Endometrium (tissue), 2 donors: Measurements from ENCODE around the gene SPTBN1.

ENCODE experiments used
- FAIRE-seq: peaks from 2 replicates; lab custom pipeline; 2012; peaks lifted over from hg19 to GRCh38; lab: Jason Lieb, UNC
- donor health status: control.
- donor health status: control.

The SPTBN1 gene

GRCh38 chr2:54434711-54435110, 21.4 kb upstream of the SPTBN1 start:
- FAIRE-seq = no peak

- no peak for FAIRE-seq
Measured at GRCh38 chr2:54435325-54436226, 20.6 kb upstream of the SPTBN1 start.

GRCh38 chr2:54437588-54437987, 18.5 kb upstream of the SPTBN1 start:
- no peak for FAIRE-seq

- FAIRE-seq = no peak
Measured at GRCh38 chr2:54438271-54438670, 17.9 kb upstream of the SPTBN1 start.

- no peak for FAIRE-seq
Measured at GRCh38 chr2:54439582-54439981, 16.5 kb upstream of the SPTBN1 start.

- no peak for FAIRE-seq
Measured at GRCh38 chr2:54440050-54440449, 16.1 kb upstream of the SPTBN1 start.

- FAIRE-seq = no peak
Measured at GRCh38 chr2:54444503-54444902, 11.6 kb upstream of the SPTBN1 start.

- FAIRE-seq = no peak
Measured at GRCh38 chr2:54446122-54446521, 10.0 kb upstream of the SPTBN1 start.

- FAIRE-seq = no peak
Measured at GRCh38 chr2:54446625-54447024, 9.5 kb upstream of the SPTBN1 start.

- no peak for FAIRE-seq
Measured at GRCh38 chr2:54454548-54455130, 1.5 kb upstream of the SPTBN1 start.

GRCh38 chr2:54455131-54455562, 980 bp upstream of the SPTBN1 start:
- no peak for FAIRE-seq

- FAIRE-seq = no peak
Measured at GRCh38 chr2:54456362-54456611, 160 bp downstream of the SPTBN1 start.

- FAIRE-seq = no peak
Measured at GRCh38 chr2:54456612-54457322, 640 bp downstream of the SPTBN1 start.

GRCh38 chr2:54457323-54458023, 1.3 kb downstream of the SPTBN1 start:
- FAIRE-seq = no peak

GRCh38 chr2:54459037-54459441, 2.9 kb downstream of the SPTBN1 start:
- FAIRE-seq = no peak

- no peak for FAIRE-seq
Measured at GRCh38 chr2:54461261-54461660, 5.1 kb downstream of the SPTBN1 start.

- FAIRE-seq = no peak
Measured at GRCh38 chr2:54464341-54464740, 8.2 kb downstream of the SPTBN1 start.

- FAIRE-seq = no peak
Measured at GRCh38 chr2:54465143-54465542, 9.0 kb downstream of the SPTBN1 start.

- FAIRE-seq = no peak
Measured at GRCh38 chr2:54466870-54467269, 10.7 kb downstream of the SPTBN1 start.

GRCh38 chr2:54468673-54469072, 12.5 kb downstream of the SPTBN1 start:
- FAIRE-seq = peak; percentile 60

- no peak for FAIRE-seq
Measured at GRCh38 chr2:54469484-54470053, 13.4 kb downstream of the SPTBN1 start.

GRCh38 chr2:54470266-54470938, 14.3 kb downstream of the SPTBN1 start:
- FAIRE-seq = no peak
